HEK293 (cell line): ENCODE measurements around the gene CFAP97D2.

Source experiments
- CTCF ChIA-PET: fragments of 350-600 bp; formaldehyde crosslinking; extraction: SDS; loops from one replicate; lab custom pipeline; 2021; ENCODE audit warnings: antibody characterized with exemption; lab: Yijun Ruan, JAX
- POLR2A ChIA-PET: fragments of 300-600 bp; formaldehyde crosslinking; extraction: SDS; loops from one replicate; lab custom pipeline; 2020; ENCODE audit warnings: antibody characterized with exemption, inconsistent platforms; lab: Yijun Ruan, JAX
- H3K27ac ChIP-seq: fragments of 200-500 bp; sonication (Bioruptor generic); 2 replicates; pipeline ENCODE4 v1.5.1; 2014; ENCODE audit warnings: low read depth, low read length, control low read depth, inconsistent platforms; ENCODE audit errors: extremely low read depth
- H3K36me3 ChIP-seq, 2 experiments: fragments of 200-500 bp in 1 of 2; sonication (Bioruptor generic) in 1 of 2; 1 replicate in 1 of 2; 2 replicates in 1 of 2; pipeline ENCODE4 v1.5.1; 2014 to 2017; ENCODE audit warnings: inconsistent platforms in 2 of 2, low read length in 2 of 2; ENCODE audit not compliant: control insufficient read depth in 2 of 2, insufficient read depth in 1 of 2
- H3K4me1 ChIP-seq: fragments of 200-500 bp; sonication (Bioruptor generic); 2 replicates; pipeline ENCODE4 v1.5.1; 2014; ENCODE audit warnings: mild to moderate bottlenecking, low read length, inconsistent platforms; ENCODE audit not compliant: control insufficient read depth, insufficient read depth
- H3K4me3 ChIP-seq: 2 replicates; pipeline ENCODE4 v1.5.1; 2011; ENCODE audit warnings: low read depth, mild to moderate bottlenecking, control low read depth, low read length, moderate library complexity
- H3K9me3 ChIP-seq: fragments of 200-500 bp; sonication (Bioruptor generic); 2 replicates; pipeline ENCODE4 v1.5.1; 2014; ENCODE audit warnings: low read depth, low read length, inconsistent platforms; ENCODE audit not compliant: control insufficient read depth, insufficient read depth
- EGR2 ChIP-seq: fragments of 450-650 bp; formaldehyde crosslinking; IDR thresholded peaks from 2 replicates; pipeline ENCODE4 v1.5.1; 2016; ENCODE audit warnings: low read depth, missing biosample characterization, missing genetic modification characterization
- GLIS1 ChIP-seq: fragments of 450-650 bp; formaldehyde crosslinking; IDR thresholded peaks from 2 replicates; pipeline ENCODE4 v1.5.1; 2016; ENCODE audit warnings: missing biosample characterization, missing genetic modification characterization
- GLIS2 ChIP-seq: fragments of 450-650 bp; formaldehyde crosslinking; IDR thresholded peaks from 2 replicates; pipeline ENCODE4 v1.5.1; 2016; ENCODE audit warnings: missing biosample characterization, missing genetic modification characterization
- KLF10 ChIP-seq: fragments of 450-650 bp; IDR thresholded peaks from 2 replicates; pipeline ENCODE4 v1.5.1; 2018; ENCODE audit warnings: missing biosample characterization, mild to moderate bottlenecking, missing genetic modification characterization
- SP2 ChIP-seq: fragments of 450-650 bp; formaldehyde crosslinking; IDR thresholded peaks from 2 replicates; pipeline ENCODE4 v1.5.1; 2016; ENCODE audit warnings: missing biosample characterization, missing genetic modification characterization
- SP3 ChIP-seq: fragments of 450-650 bp; formaldehyde crosslinking; IDR thresholded peaks from 2 replicates; pipeline ENCODE4 v1.5.1; 2016; ENCODE audit warnings: missing biosample characterization, missing genetic modification characterization
- SP7 ChIP-seq: fragments of 450-650 bp; formaldehyde crosslinking; IDR thresholded peaks from 2 replicates; pipeline ENCODE4 v1.5.1; 2016; ENCODE audit warnings: missing biosample characterization, missing genetic modification characterization
- ZBTB7A ChIP-seq: fragments of 450-650 bp; formaldehyde crosslinking; IDR thresholded peaks from 2 replicates; pipeline ENCODE4 v1.5.1; 2016; ENCODE audit warnings: low read depth, missing biosample characterization, missing genetic modification characterization
- ZEB2 ChIP-seq: fragments of 450-650 bp; formaldehyde crosslinking; IDR thresholded peaks from 2 replicates; pipeline ENCODE4 v1.5.1; 2016; ENCODE audit warnings: missing biosample characterization, missing genetic modification characterization
- ZFP69B ChIP-seq: fragments of 450-650 bp; formaldehyde crosslinking; IDR thresholded peaks from 2 replicates; pipeline ENCODE4 v1.5.1; 2016; ENCODE audit warnings: missing biosample characterization, missing genetic modification characterization
- ZIC2 ChIP-seq: fragments of 450-650 bp; formaldehyde crosslinking; IDR thresholded peaks from 2 replicates; pipeline ENCODE4 v1.5.1; 2016; ENCODE audit warnings: missing biosample characterization, missing genetic modification characterization
- ZNF2 ChIP-seq: fragments of 450-650 bp; formaldehyde crosslinking; IDR thresholded peaks from 2 replicates; pipeline ENCODE4 v1.5.1; 2016; ENCODE audit warnings: missing biosample characterization, missing genetic modification characterization
- ZNF211 ChIP-seq: fragments of 450-650 bp; formaldehyde crosslinking; IDR thresholded peaks from 2 replicates; pipeline ENCODE4 v1.5.1; 2016; ENCODE audit warnings: low read depth, missing biosample characterization, missing genetic modification characterization
- ZNF223 ChIP-seq: fragments of 450-650 bp; formaldehyde crosslinking; IDR thresholded peaks from 2 replicates; pipeline ENCODE4 v1.5.1; 2016; ENCODE audit warnings: missing biosample characterization, missing genetic modification characterization
- ZNF239 ChIP-seq: fragments of 450-650 bp; formaldehyde crosslinking; IDR thresholded peaks from 2 replicates; pipeline ENCODE4 v1.5.1; 2016; ENCODE audit warnings: missing biosample characterization, missing genetic modification characterization
- ZNF292 ChIP-seq: fragments of 450-650 bp; formaldehyde crosslinking; IDR thresholded peaks from 2 replicates; pipeline ENCODE4 v1.5.1; 2016; ENCODE audit warnings: low read depth, missing biosample characterization, missing genetic modification characterization, borderline replicate concordance
- ZNF324 ChIP-seq: fragments of 450-650 bp; formaldehyde crosslinking; IDR thresholded peaks from 2 replicates; pipeline ENCODE4 v1.5.1; 2016; ENCODE audit warnings: missing biosample characterization, missing genetic modification characterization
- ZNF335 ChIP-seq: fragments of 450-650 bp; formaldehyde crosslinking; conservative IDR thresholded peaks from 2 replicates; pipeline ENCODE4 v1.5.1; 2016; ENCODE audit warnings: missing biosample characterization, missing genetic modification characterization
- ZNF391 ChIP-seq: fragments of 450-650 bp; formaldehyde crosslinking; IDR thresholded peaks from 2 replicates; pipeline ENCODE4 v1.5.1; 2016; ENCODE audit warnings: low read depth, missing biosample characterization, missing genetic modification characterization, borderline replicate concordance
- ZNF423 ChIP-seq: fragments of 450-650 bp; formaldehyde crosslinking; IDR thresholded peaks from 2 replicates; pipeline ENCODE4 v1.5.1; 2016; ENCODE audit warnings: missing biosample characterization, missing genetic modification characterization
- ZNF510 ChIP-seq: fragments of 450-650 bp; formaldehyde crosslinking; IDR thresholded peaks from 2 replicates; pipeline ENCODE4 v1.5.1; 2018; ENCODE audit warnings: mild to moderate bottlenecking, missing genetic modification characterization, missing biosample characterization; ENCODE audit not compliant: insufficient replicate concordance
- ZNF530 ChIP-seq: fragments of 450-650 bp; formaldehyde crosslinking; IDR thresholded peaks from 2 replicates; pipeline ENCODE4 v1.5.1; 2016; ENCODE audit warnings: low read depth, missing biosample characterization, missing genetic modification characterization
- ZNF658 ChIP-seq: fragments of 450-650 bp; formaldehyde crosslinking; IDR thresholded peaks from 2 replicates; pipeline ENCODE4; 2016; ENCODE audit warnings: missing biosample characterization, missing genetic modification characterization
- ZNF747 ChIP-seq: fragments of 450-650 bp; formaldehyde crosslinking; IDR thresholded peaks from 2 replicates; pipeline ENCODE4 v1.5.1; 2016; ENCODE audit warnings: missing biosample characterization, missing genetic modification characterization
- ZNF76 ChIP-seq: fragments of 450-650 bp; formaldehyde crosslinking; IDR thresholded peaks from 2 replicates; pipeline ENCODE4; 2016; ENCODE audit warnings: low read depth, missing biosample characterization, missing genetic modification characterization, borderline replicate concordance
- TF ChIP-seq, protein P1 (sequence below): fragments of 450-650 bp; formaldehyde crosslinking; IDR thresholded peaks from 2 replicates; pipeline ENCODE4; 2016; ENCODE audit warnings: missing biosample characterization, missing genetic modification characterization
- TF ChIP-seq, protein P2 (sequence below): fragments of 450-650 bp; formaldehyde crosslinking; IDR thresholded peaks from 2 replicates; pipeline ENCODE4 v1.5.1; 2016; ENCODE audit warnings: missing biosample characterization, missing genetic modification characterization
- TF ChIP-seq, protein P3 (sequence below): fragments of 450-650 bp; formaldehyde crosslinking; conservative IDR thresholded peaks from 2 replicates; pipeline ENCODE4 v1.5.1; 2016; ENCODE audit warnings: low read depth, missing biosample characterization, missing genetic modification characterization

Gene CFAP97D2

DNA sequence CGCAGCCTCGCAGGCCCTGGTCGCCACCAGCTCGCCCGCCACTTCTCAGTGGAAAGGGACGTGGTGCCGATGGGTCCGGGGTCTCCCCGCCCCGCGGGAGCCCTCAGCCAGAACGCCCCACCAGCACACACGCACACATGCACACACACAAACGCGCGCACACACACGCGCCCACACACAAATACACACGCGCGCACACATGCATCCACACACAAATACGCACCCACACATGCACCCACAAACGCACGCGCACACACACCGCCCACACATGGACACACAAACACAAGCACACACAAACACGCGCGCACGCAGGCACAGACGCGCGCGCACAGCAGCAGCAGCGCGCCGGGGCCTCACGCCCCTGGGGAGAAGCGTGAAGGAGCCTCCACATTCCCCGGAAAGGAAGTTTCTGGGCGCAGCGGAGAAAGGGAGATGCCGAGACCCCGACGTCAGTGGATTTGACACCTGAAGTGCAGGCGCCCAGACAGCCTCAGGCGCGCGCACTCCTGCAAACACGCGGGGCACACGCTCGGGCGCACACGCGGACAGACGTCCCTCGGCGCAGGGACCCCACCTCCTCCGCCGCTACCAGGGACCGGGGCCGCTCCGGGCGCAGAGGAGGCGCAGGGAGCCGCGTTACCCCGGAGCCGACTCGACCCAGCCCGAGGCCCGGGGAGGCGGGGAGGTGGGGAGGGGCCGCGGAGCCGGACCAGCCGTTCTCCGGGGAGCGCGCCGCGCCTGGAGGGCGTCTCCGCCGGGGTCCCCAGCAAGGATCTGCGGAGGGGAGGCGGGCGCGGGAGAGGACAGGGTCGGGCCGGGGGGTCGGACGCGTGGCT, 47.3 kb upstream of the CFAP97D2 start (continued):
- peak; percentile 87; the same call in 1 of the 2 replicates for TF ChIP-seq ZBTB7A (tag by site-specific recombination)
- TF ChIP-seq, protein P1, sequence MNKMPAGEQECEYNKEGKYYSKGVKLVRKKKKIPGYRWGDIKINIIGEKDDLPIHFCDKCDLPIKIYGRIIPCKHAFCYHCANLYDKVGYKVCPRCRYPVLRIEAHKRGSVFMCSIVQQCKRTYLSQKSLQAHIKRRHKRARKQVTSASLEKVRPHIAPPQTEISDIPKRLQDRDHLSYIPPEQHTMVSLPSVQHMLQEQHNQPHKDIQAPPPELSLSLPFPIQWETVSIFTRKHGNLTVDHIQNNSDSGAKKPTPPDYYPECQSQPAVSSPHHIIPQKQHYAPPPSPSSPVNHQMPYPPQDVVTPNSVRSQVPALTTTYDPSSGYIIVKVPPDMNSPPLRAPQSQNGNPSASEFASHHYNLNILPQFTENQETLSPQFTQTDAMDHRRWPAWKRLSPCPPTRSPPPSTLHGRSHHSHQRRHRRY (tag by site-specific recombination), result peak; percentile 44; the same call in 1 of the 2 replicates
- TF ChIP-seq ZNF2 (tag by site-specific recombination), result peak; percentile 94
- TF ChIP-seq GLIS1 (tag by site-specific recombination), result peak; percentile 19
- TF ChIP-seq, protein P2, sequence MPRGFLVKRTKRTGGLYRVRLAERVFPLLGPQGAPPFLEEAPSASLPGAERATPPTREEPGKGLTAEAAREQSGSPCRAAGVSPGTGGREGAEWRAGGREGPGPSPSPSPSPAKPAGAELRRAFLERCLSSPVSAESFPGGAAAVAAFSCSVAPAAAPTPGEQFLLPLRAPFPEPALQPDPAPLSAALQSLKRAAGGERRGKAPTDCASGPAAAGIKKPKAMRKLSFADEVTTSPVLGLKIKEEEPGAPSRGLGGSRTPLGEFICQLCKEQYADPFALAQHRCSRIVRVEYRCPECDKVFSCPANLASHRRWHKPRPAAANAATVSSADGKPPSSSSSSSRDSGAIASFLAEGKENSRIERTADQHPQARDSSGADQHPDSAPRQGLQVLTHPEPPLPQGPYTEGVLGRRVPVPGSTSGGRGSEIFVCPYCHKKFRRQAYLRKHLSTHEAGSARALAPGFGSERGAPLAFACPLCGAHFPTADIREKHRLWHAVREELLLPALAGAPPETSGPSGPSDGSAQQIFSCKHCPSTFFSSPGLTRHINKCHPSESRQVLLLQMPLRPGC, result 0 out of 2 replicates have a peak, but pooled peaks have one; percentile 34
- TF ChIP-seq ZEB2 (tag by site-specific recombination), result peak; percentile 52; the same call in 1 of the 2 replicates
- peak; percentile 99 for TF ChIP-seq EGR2
- peak; percentile 40; the same call in 1 of the 2 replicates for TF ChIP-seq ZNF324 (tag by site-specific recombination)
- peak; percentile 98 for TF ChIP-seq ZNF335 (tag by site-specific recombination)

DNA sequence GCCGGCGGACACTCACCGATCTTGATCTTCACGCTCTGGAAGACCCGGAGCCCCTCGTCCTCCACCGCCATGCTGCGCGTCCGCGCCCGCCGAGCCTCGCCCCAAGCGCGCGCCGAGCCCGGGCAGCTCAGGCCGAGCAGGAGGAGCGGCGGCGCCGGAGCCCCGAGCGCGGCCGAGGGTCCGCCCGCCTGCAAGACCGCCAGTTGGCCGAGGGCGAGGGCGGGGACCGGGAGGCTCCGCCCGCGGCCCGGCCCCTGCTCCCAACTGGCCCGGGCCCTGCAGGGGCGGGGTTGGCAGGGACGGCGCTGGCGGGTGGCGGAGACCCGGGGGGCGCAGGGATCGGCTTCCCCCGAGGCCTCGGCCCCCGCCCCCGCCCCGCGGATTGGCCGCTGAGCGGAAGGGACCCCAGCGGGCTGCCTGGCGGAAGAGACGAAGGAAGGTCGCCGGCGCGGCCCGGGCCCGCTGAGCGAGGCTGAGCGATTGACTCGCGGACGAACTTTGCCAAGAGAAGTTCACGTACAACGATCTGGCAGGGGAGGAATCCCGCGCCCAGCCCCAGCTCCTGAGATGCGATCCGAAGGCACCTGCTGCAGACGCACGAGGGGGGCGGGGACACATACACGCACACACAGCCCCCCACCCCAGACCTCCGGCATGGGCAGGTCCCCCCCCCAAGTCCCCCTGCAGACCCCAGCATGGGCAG, 46.5 kb upstream of the CFAP97D2 start, which contains the start of gene RASA3:
TSS of gene RASA3 (minus strand) at position 205 of the 703 bp plus-strand sequence. CDS start at position 71, 134 bp downstream.
- POLR2A ChIA-PET, result no interaction called here
- no peaks in the 10 kb centered on the region for H3K9me3 ChIP-seq
- peak within 1 kb of the TSS; percentile 48 for H3K4me3 ChIP-seq
- H3K4me1 ChIP-seq, result no peaks in the 10 kb centered on the region
- CTCF ChIA-PET, result no interaction called here
- H3K27ac ChIP-seq, result peak within 1 kb of the TSS; percentile 28; the same call in 1 of the 2 replicates
- no peaks in the 10 kb centered on the region for H3K36me3 ChIP-seq
- TF ChIP-seq KLF10, result peak; percentile 91; the same call in 1 of the 2 replicates
- TF ChIP-seq ZNF530, result no peak
- TF ChIP-seq ZNF391 (tag by site-specific recombination), result no peak
- no peak for TF ChIP-seq ZNF510 (tag by site-specific recombination)
- TF ChIP-seq, protein P3, sequence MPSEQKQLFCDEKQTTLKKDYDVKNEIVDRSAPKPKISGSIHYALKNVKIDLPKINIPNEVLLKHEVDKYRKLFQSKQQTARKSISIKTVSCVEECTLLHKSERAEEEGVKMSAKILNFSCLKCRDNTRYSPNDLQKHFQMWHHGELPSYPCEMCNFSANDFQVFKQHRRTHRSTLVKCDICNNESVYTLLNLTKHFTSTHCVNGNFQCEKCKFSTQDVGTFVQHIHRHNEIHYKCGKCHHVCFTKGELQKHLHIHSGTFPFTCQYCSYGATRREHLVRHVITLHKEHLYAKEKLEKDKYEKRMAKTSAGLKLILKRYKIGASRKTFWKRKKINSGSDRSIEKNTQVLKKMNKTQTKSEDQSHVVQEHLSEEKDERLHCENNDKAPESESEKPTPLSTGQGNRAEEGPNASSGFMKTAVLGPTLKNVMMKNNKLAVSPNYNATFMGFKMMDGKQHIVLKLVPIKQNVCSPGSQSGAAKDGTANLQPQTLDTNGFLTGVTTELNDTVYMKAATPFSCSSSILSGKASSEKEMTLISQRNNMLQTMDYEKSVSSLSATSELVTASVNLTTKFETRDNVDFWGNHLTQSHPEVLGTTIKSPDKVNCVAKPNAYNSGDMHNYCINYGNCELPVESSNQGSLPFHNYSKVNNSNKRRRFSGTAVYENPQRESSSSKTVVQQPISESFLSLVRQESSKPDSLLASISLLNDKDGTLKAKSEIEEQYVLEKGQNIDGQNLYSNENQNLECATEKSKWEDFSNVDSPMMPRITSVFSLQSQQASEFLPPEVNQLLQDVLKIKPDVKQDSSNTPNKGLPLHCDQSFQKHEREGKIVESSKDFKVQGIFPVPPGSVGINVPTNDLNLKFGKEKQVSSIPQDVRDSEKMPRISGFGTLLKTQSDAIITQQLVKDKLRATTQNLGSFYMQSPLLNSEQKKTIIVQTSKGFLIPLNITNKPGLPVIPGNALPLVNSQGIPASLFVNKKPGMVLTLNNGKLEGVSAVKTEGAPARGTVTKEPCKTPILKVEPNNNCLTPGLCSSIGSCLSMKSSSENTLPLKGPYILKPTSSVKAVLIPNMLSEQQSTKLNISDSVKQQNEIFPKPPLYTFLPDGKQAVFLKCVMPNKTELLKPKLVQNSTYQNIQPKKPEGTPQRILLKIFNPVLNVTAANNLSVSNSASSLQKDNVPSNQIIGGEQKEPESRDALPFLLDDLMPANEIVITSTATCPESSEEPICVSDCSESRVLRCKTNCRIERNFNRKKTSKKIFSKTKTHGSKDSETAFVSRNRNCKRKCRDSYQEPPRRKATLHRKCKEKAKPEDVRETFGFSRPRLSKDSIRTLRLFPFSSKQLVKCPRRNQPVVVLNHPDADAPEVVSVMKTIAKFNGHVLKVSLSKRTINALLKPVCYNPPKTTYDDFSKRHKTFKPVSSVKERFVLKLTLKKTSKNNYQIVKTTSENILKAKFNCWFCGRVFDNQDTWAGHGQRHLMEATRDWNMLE (tag by site-specific recombination), result no peak
- 0 out of 2 replicates have a peak, but pooled peaks have one; percentile 24 for TF ChIP-seq ZNF76 (tag by site-specific recombination)
- peak; percentile 61 for TF ChIP-seq ZIC2 (tag by site-specific recombination)
- 0 out of 2 replicates have a peak, but pooled peaks have one; percentile 4 for TF ChIP-seq SP2 (tag by site-specific recombination)
- no peak for TF ChIP-seq ZNF223 (tag by site-specific recombination)
- TF ChIP-seq ZNF335 (tag by site-specific recombination), result peak; percentile 74
- no peak for TF ChIP-seq ZNF292 (tag by site-specific recombination)
- no peak for TF ChIP-seq SP3
- TF ChIP-seq ZNF211 (tag by site-specific recombination), result no peak
- 0 out of 2 replicates have a peak, but pooled peaks have one; percentile 52 for TF ChIP-seq ZNF423 (tag by site-specific recombination)
- TF ChIP-seq SP7, result no peak
- TF ChIP-seq ZNF747 (tag by site-specific recombination), result no peak
- peak; percentile 30 for TF ChIP-seq GLIS2 (tag by site-specific recombination)
- no peak for TF ChIP-seq ZNF239
- no peak for TF ChIP-seq ZNF658 (tag by site-specific recombination)
- TF ChIP-seq ZFP69B (tag by site-specific recombination), result no peak
